ENCODE data around the gene WDPCP.
"Not testable (repeated sequence)": the region's sequence is repeated elsewhere in the genome, so short reads cannot be mapped to it uniquely, and the experiment has no call there.

WDPCP gene

DNA sequence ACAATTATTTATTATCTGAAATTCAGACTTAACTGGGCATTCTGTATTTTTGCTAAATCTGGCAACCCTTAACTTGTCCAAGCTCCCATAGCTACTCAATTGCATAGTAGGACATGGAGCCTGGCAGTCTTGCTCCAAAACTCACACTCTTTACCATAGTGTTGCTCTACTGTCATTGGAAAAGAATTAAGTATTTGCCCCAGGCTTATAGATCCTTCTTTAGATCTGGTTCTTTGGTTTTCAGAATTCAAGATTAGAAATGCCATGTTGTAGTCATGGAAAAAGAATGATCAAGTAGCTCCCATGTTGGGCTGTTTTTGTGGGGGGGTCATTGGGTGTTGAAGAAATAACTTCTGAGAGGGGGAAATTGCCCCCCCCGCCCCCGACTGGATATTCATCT lies 240.9 kb downstream of the WDPCP start:
- DNase-seq = no peak

DNA sequence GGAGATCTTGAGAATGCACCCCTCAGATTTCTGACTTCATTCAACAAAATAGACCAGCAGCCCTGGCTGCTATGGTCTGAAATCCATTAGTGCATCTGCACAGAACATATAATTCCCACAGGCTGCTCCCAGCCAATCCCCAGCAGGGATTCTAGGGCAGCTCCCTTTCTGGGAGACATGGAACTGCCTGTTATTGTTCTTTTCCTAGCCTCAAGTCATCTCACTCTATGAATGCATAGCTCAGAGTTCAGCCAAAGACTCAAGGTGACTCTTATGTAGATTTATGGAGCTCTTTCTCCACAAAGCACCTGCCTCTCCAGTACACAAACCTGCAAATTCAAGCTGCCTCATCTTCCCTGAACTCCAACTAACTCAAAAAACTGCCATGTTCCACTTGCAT lies 241.9 kb downstream of the WDPCP start:
- DNase-seq = no peak

- DNase-seq = no peak
Observed at GRCh38 chr2:63345285-63345633, 243.0 kb downstream of the WDPCP start.

DNA sequence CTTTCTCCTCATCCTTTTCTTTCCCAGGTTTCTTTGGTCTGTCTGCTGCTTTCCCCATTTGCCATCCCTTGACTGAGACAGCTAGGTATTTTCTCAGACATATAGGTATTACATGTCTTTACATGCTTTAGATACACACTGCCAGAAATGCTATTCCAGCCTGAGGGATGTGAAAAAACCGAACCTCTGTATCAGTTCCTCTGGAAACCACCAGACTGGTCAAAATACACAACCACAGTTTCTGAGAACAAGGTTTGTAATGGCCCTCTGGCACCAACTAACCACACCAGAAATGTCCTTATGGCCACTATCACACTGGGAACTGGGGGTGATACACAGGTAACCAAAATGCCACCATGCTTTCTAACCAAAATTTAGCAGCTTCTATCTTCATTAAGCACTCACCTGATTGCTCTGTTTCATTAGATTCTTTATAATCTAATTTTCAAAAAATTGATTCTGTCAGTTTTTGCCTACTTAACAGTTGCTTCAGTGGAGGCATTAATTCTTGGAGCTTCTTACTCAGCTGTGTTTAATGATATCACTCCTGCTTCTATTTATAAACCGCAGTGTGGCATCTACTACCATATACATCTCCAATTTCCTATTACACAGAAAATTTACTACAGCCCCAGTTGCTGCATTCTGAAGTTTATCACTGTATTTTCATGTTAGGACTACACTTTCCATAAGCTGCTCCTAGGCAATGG lies 243.5 kb downstream of the WDPCP start:
- DNase-seq = no peak

DNA sequence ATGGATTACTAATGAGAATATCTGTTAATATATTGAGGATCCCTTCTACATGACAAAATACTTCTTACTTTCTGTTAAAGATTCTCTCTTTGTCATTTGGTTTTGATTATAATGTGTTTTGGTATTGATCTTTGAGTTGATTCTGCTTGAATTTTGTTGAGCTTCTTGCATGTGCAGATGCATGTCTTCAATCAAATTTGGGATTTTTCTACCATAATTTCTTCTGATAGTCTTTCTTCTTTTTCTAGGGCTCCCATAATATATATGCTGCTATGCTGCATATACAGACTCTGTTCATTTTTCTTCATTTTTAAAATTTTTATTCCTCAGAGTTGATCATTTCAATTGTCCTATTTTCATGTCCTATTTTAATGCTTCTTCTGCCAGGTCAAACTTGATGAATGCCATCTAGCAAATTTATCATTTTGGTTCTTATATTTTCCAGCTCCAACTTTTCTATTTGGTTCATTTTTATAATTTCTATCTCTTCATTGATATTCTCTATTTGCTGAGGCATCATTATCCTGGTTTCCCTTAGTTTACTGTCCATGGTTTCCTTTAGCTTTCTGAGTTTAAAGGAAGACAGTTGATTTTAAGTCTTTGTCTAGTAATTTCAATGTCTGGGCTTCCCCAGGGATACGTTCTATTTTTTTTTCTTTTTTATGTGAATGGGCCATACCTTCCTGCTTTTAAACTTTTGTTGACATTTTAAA lies 244.7 kb downstream of the WDPCP start:
- DNase-seq = no peak

- no peak for DNase-seq
Observed at GRCh38 chr2:63340443-63340842, 247.8 kb downstream of the WDPCP start.

DNA sequence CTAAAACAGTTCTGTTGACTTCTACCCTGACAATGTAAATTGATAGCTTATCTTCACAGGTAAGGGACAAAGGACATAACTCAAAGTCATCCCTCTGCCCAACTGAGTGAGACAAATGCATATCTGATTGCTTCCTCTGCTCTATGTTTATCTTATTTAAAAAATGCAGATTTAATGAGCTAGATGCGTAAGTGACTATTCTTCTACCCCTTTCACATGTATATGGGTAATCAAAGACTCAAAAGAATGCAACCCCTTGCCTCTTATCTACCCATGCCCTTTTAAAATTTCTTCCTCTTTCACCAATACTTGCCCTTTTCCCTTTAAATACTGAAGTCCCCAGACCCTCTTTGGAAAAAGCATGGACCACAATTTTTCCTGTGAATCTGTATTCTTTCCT lies 253.4 kb downstream of the WDPCP start:
- no peak for DNase-seq

GRCh38 chr2:63326473-63326872 lies 261.8 kb downstream of the WDPCP start:
- DNase-seq = no peak

GRCh38 chr2:63323662-63324061 lies 264.6 kb downstream of the WDPCP start:
- not testable (repeated sequence) for DNase-seq

- not testable (repeated sequence) for DNase-seq
Observed at GRCh38 chr2:63321973-63322372, 266.3 kb downstream of the WDPCP start.

GRCh38 chr2:63320669-63321068 lies 267.6 kb downstream of the WDPCP start:
- no peak for DNase-seq

- no peak for DNase-seq
Observed at GRCh38 chr2:63310614-63311013, 277.7 kb downstream of the WDPCP start.

DNA sequence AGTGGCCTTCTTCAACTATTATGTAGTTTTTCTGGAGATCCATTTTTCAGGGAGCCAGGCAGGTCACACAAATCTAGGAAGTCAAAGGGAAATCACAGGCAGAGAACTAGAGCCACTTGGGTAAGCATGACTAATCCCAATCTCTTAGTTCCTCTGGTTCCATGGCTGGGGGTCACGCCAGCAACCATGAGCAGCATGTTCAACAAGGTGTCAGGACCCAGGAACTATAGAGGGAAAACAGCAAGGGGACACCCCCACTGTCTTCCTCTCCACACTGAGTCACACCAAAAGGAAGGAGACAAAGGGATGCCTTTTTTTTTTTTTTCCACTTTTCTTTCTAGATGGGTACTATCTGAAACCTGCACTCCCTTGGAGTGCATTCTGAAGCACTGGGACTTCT lies 286.8 kb downstream of the WDPCP start:
- DNase-seq = no peak

DNA sequence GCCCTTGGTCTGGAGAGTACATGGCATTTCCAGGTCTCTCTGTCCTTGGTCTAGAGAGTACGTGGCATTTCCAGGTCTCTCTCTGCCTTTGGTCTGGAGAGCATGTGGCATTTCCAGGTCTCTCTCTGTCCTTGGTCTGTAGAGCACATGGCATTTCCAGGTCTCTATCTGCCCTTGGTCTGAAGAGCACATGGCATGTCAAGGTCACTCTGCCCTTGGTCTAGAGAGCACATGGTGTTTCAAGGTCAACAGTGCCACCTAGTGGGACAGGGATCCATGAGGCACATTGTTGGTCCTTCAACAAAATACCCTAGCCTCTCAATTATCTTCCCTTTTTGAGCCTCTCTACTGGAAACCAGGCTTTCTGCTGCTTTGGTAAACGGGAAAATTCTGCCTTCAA lies 287.4 kb downstream of the WDPCP start:
- DNase-seq = no peak

DNA sequence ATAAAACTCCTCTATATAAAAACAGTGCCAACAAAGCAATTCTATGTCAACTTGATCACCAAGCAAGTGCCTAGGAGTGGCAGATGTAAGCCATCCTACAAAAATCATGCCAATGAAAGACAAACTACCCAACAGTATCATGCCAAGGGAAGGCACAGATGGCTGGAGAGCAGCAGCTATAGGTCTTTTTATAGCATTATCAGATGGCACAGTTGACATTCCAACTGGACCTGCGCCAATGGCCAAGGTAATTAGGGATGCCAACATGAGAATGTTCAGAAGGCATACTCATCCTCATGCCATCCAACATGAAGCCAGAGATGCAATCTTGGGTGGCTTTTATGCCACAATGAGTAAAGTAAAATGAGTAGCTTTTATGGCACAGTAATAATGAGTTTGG lies 300.3 kb downstream of the WDPCP start:
- DNase-seq = no peak

DNA sequence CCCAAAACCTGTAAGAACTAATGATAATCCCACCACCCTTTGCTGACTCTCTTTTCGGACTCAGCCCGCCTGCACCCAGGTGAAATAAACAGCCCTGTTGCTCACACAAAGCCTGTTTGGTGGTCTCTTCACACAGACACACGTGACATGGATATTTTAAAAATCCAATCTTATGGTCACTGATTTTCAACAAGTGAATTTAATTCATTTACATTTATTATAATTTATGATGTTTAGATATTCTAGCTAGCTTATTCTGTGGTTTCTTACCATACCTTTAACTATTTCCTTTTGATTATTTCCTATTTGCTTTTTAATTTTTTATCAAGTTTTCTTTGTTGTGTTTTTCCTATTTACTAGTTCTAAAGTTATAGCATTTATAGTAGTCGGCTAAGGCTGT lies 301.8 kb downstream of the WDPCP start:
- not testable (repeated sequence) for DNase-seq

GRCh38 chr2:63283273-63283672 lies 305.0 kb downstream of the WDPCP start:
- no peak for DNase-seq

GRCh38 chr2:63272560-63272959 lies 315.7 kb downstream of the WDPCP start:
- DNase-seq = no peak

DNA sequence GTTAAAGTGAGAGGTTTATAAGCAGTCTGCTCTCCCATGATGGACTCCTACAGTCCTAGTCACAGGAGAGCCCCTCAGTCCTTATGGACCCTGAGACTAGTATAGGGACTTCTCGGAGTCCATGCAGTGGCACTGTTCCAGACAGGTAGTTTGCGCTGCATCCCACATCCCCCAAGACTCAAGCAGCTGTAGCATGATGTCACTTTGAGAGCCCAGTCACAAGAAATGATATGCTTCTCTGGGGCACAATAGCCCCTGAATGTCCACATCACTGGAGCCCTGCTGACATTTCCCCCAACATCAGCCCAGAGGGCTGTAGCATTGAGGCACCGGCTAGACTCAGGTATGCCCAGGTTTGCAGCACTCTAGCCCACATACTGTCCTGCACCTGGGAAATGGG lies 317.6 kb downstream of the WDPCP start:
- no peak for DNase-seq

GRCh38 chr2:63268946-63269345 lies 319.3 kb downstream of the WDPCP start:
- DNase-seq = no peak

- no peak for DNase-seq
Observed at GRCh38 chr2:63261137-63261621, 327.1 kb downstream of the WDPCP start.

- DNase-seq = peak in 1 of 3 donors; percentile 1
Observed at GRCh38 chr2:63257473-63257872, 330.8 kb downstream of the WDPCP start.

- no peak for DNase-seq
Observed at GRCh38 chr2:63249161-63249560, 339.1 kb downstream of the WDPCP start.

GRCh38 chr2:63242747-63243146 lies 345.5 kb downstream of the WDPCP start:
- DNase-seq = no peak
